Upper lobe of left lung (tissue), 6 donors: ENCODE results near the gene GAB2. TPM values are rescaled to one million over a fixed set of nuclear protein-coding genes. Genes with fewer than 3 reads are reported as not detected.

Experiments
- ATAC-seq, 2 donors: fragments of 200-7000 bp; cut with Tn5 transposase; one replicate each; pipeline ENCODE4 v1.9.1; 2022; ENCODE audit warnings: mild to moderate bottlenecking in 2 of 2, moderate library complexity in 2 of 2; ENCODE audit not compliant: low FRiP score in 2 of 2
- DNase-seq, 2 donors: peaks; one replicate each; pipeline ENCODE4 v3.0.0-alpha.2; 2019 to 2020
- H3K27ac ChIP-seq, 4 donors: fragments of 200-600 bp; sonication (generic); one replicate each; pipeline ENCODE4 v1.5.1; 2016 to 2019
- H3K27me3 ChIP-seq, 4 donors: fragments of 200-600 bp; sonication (generic); one replicate each; pipeline ENCODE4 v1.5.1; 2017 to 2019
- H3K36me3 ChIP-seq, 4 donors: fragments of 200-600 bp; sonication (generic); one replicate each; pipeline ENCODE4 v1.5.1; 2016 to 2019
- H3K4me1 ChIP-seq, 4 donors: fragments of 200-600 bp; sonication (generic); one replicate each; pipeline ENCODE4 v1.5.1; 2018 to 2019
- H3K4me3 ChIP-seq, 4 donors: fragments of 200-600 bp; sonication (generic); one replicate each; pipeline ENCODE4 v1.5.1; 2017 to 2019; ENCODE audit warnings: mild to moderate bottlenecking in 2 of 4, moderate library complexity in 1 of 4
- H3K9me3 ChIP-seq, 4 donors: fragments of 200-600 bp; sonication (generic); one replicate each; pipeline ENCODE4 v1.5.1; 2018 to 2019
- CTCF ChIP-seq, 6 experiments: fragments of 450-650 bp in 4 of 6; fragments of 200-600 bp in 2 of 6; sonication (generic) in 2 of 6; IDR thresholded peaks; one replicate each; pipeline ENCODE4 v1.5.1; 2016 to 2019; ENCODE audit warnings: antibody characterized with exemption in 6 of 6
- EP300 ChIP-seq, 4 donors: sonication (generic); formaldehyde crosslinking; IDR thresholded peaks; one replicate each; pipeline ENCODE4 v1.5.1; 2017; ENCODE audit warnings: antibody characterized with exemption in 4 of 4, control low read depth in 2 of 4
- POLR2A ChIP-seq, 4 donors: fragments of 450-650 bp; IDR thresholded peaks; one replicate each; pipeline ENCODE4 v1.5.1; 2016 to 2017; ENCODE audit warnings: antibody characterized with exemption in 4 of 4, mild to moderate bottlenecking in 2 of 4
- POLR2AphosphoS5 ChIP-seq, 2 donors: sonication (generic); formaldehyde crosslinking; IDR thresholded peaks; one replicate each; pipeline ENCODE4 v1.5.1; 2017; ENCODE audit warnings: antibody characterized with exemption in 2 of 2
- WGBS, 2 donors: methylation state at CpG; one replicate each; pipeline ENCODE4 v1.1.5; 2017 to 2018; 5-methylcytosine and 5-hydroxymethylcytosine counted together
- total RNA-seq, 6 donors: library from RNA; depleted of rRNA in 4 of 6; stranded (reverse); fragments of >200 nt in 4 of 6; gene quantifications; one replicate each; pipeline versions ENCODE4 v1.1.0 to v1.2.1, GENCODE V29; 2016 to 2021
- donor health status: DM: no; HTN: no; CAD: no; lungs with moderate emphysema.
- donor health status: DM: no; HTN: yes; CAD: no; lungs with severe emphysema.

GAB2 gene
- total RNA-seq, 6 donors from 2014 or later = 40.9 to 76.6 (median 50.4) TPM

GRCh38 chr11:78262238-78262637 is 155.4 kb downstream of the GAB2 start:
- 88 to 91% methylated on average over 5 of the region's 5 CpGs for WGBS, 2 donors
- ATAC-seq (no peak), DNase-seq (no peak)
- no peaks in the 10 kb centered on the region for H3K27me3 ChIP-seq
- H3K36me3 ChIP-seq = no peaks in the 10 kb centered on the region
- H3K4me3 ChIP-seq = no peak overlapping the region
- H3K4me1 ChIP-seq = peaks cover 11 to 33% (median 13%) of the 10 kb centered on the region in 4 donors
- TF ChIP-seq CTCF (IDR thresholded peaks at IDR 0.05) (no peak), EP300 (IDR thresholded peaks at IDR 0.05) (no peak), POLR2AphosphoS5 (IDR thresholded peaks at IDR 0.05) (no peak), POLR2A (IDR thresholded peaks at IDR 0.05) (no peak)
- H3K9me3 ChIP-seq = no peaks in the 10 kb centered on the region
- H3K27ac ChIP-seq = no peak overlapping the region

GRCh38 chr11:78261828-78262227 is 155.8 kb downstream of the GAB2 start:
- H3K9me3 ChIP-seq = no peaks in the 10 kb centered on the region
- peaks cover 12 to 34% (median 15%) of the 10 kb centered on the region in 4 donors for H3K4me1 ChIP-seq
- no peak overlapping the region for H3K27ac ChIP-seq
- ATAC-seq (no peak), DNase-seq (no peak)
- no peaks in the 10 kb centered on the region for H3K27me3 ChIP-seq
- H3K36me3 ChIP-seq = no peaks in the 10 kb centered on the region
- WGBS, 2 donors = 91 to 96% methylated on average over 4 of the region's 4 CpGs
- no peak overlapping the region for H3K4me3 ChIP-seq
- no peak for TF ChIP-seq POLR2A (IDR thresholded peaks at IDR 0.05)
- no peak for TF ChIP-seq POLR2AphosphoS5 (IDR thresholded peaks at IDR 0.05)
- TF ChIP-seq EP300 (IDR thresholded peaks at IDR 0.05) = no peak
- no peak for TF ChIP-seq CTCF (IDR thresholded peaks at IDR 0.05)

- H3K4me1 ChIP-seq = peaks cover 15 to 34% (median 18%) of the 10 kb centered on the region in 4 donors
- no peak for DNase-seq
- no peak for ATAC-seq
- H3K27me3 ChIP-seq = no peaks in the 10 kb centered on the region
- H3K9me3 ChIP-seq = no peaks in the 10 kb centered on the region
- no peak overlapping the region for H3K4me3 ChIP-seq
- WGBS, 2 donors = 56 to 68% methylated on average over 4 of the region's 4 CpGs
- TF ChIP-seq EP300 (IDR thresholded peaks at IDR 0.05) (no peak), POLR2A (IDR thresholded peaks at IDR 0.05) (no peak), POLR2AphosphoS5 (IDR thresholded peaks at IDR 0.05) (no peak), CTCF (IDR thresholded peaks at IDR 0.05) (no peak)
- no peak overlapping the region for H3K27ac ChIP-seq
- H3K36me3 ChIP-seq = no peaks in the 10 kb centered on the region
Measured at GRCh38 chr11:78261367-78261766, 156.3 kb downstream of the GAB2 start.

- peaks cover 15 to 37% (median 20%) of the 10 kb centered on the region in 4 donors for H3K4me1 ChIP-seq
- DNase-seq (no peak), ATAC-seq (no peak)
- H3K27ac ChIP-seq = peak overlapping the region in 1 of 4 donors; percentile 3
- no peaks in the 10 kb centered on the region for H3K36me3 ChIP-seq
- no peak for TF ChIP-seq CTCF (IDR thresholded peaks at IDR 0.05)
- no peak for TF ChIP-seq EP300 (IDR thresholded peaks at IDR 0.05)
- TF ChIP-seq POLR2A (IDR thresholded peaks at IDR 0.05) = no peak
- no peak for TF ChIP-seq POLR2AphosphoS5 (IDR thresholded peaks at IDR 0.05)
- H3K9me3 ChIP-seq = no peaks in the 10 kb centered on the region
- no peaks in the 10 kb centered on the region for H3K27me3 ChIP-seq
- no peak overlapping the region for H3K4me3 ChIP-seq
- WGBS, 2 donors = 78 to 80% methylated on average over 8 of the region's 8 CpGs
Measured at GRCh38 chr11:78259777-78260487, 157.7 kb downstream of the GAB2 start.

- no peaks in the 10 kb centered on the region for H3K36me3 ChIP-seq
- TF ChIP-seq POLR2AphosphoS5 (IDR thresholded peaks at IDR 0.05) = no peak
- TF ChIP-seq EP300 (IDR thresholded peaks at IDR 0.05) = no peak
- TF ChIP-seq POLR2A (IDR thresholded peaks at IDR 0.05) = no peak
- TF ChIP-seq CTCF (IDR thresholded peaks at IDR 0.05) = no peak
- WGBS, 2 donors = 79 to 80% methylated on average over 3 of the region's 3 CpGs
Measured at GRCh38 chr11:78257654-78258053, 160.0 kb downstream of the GAB2 start.

More at GRCh38 chr11:78257654-78258053, 160.0 kb downstream of the GAB2 start:
- Histone ChIP-seq H3K4me3 (no peak overlapping the region), H3K4me1 (peaks cover 15 to 37% (median 20%) of the 10 kb centered on the region in 4 donors), H3K27me3 (no peaks in the 10 kb centered on the region), H3K9me3 (no peaks in the 10 kb centered on the region), H3K27ac (peak overlapping the region; percentile 42 to 82 (median 74))
- DNase-seq (no peak), ATAC-seq (no peak)
